ENCODE data around the gene SETBP1.

GRCh38 chr18:44986933-44987332, 306.2 kb downstream of the SETBP1 start:
- no peak for TF ChIP-seq EZH2 (IDR thresholded peaks at IDR 0.05; ENCODE audit: borderline replicate concordance, low read depth, low read length, poor library complexity, severe bottlenecking)
- no peak for TF ChIP-seq CTCF (conservative IDR thresholded peaks at IDR 0.05; ENCODE audit: low read depth, low read length)
